ENCODE data around the gene JAZF1. TPM values are rescaled to one million over a fixed set of nuclear protein-coding genes. Genes with fewer than 3 reads are reported as not detected.

The JAZF1 gene
- total RNA-seq, 1 experiment from 2014 or later = 0.90 TPM

- CTCF ChIA-PET = no interaction called here
Measured at GRCh38 chr7:27875061-27875460, 305.5 kb downstream of the JAZF1 start.

GRCh38 chr7:27873981-27874957 is 306.3 kb downstream of the JAZF1 start:
- ChIA-PET POLR2A (ENCODE audit: unreplicated experiment) (interaction anchor here (0.6 kb wide), 1 partner anchor 234 kb away, joined by 3 read pairs; no protein-coding TSS in a partner anchor), CTCF (interaction anchor here (0.6 kb wide), 1 partner anchor 547 kb away, joined by 3 read pairs; no protein-coding TSS in a partner anchor)
- Histone ChIP-seq H3K79me2 (ENCODE audit: low read depth) (no peaks in the 10 kb centered on the region), H3F3A (ENCODE audit: insufficient read depth, low read depth) (no peaks in the 10 kb centered on the region), H3K4me3 (no peak overlapping the region), H3K27me3 (ENCODE audit: insufficient read depth, low read depth) (no peaks in the 10 kb centered on the region), H4K20me1 (ENCODE audit: insufficient read depth) (no peaks in the 10 kb centered on the region), H3K9me3 (ENCODE audit: insufficient read depth, low read depth) (no peaks in the 10 kb centered on the region), H3K4me1 (replicated peaks; ENCODE audit: insufficient read depth) (no peaks in the 10 kb centered on the region), H3K4me2 (no peak overlapping the region), H3K36me3 (ENCODE audit: low read depth) (no peaks in the 10 kb centered on the region), H3K9me2 (ENCODE audit: insufficient read depth) (no peaks in the 10 kb centered on the region), H3K27ac (no peak overlapping the region), H2AFZ (no peak overlapping the region)
- no TSS peak for BruUV-seq (replicated peaks)
- intact Hi-C loops (cut with micrococcal nuclease; ENCODE audit: unreplicated experiment) = no loop called here
- peak; percentile 35 to 78 for DNase-seq
- TF ChIP-seq CTCF (conservative IDR thresholded peaks at IDR 0.05) (no peak), EZH2 (IDR thresholded peaks at IDR 0.05; ENCODE audit: low read depth) (no peak)

More at GRCh38 chr7:27875061-27875460, 305.5 kb downstream of the JAZF1 start:
- H3K36me3 ChIP-seq (ENCODE audit: low read depth) = no peaks in the 10 kb centered on the region
- no peak overlapping the region for H3K4me3 ChIP-seq
- no TSS peak for BruUV-seq (replicated peaks)
- H2AFZ ChIP-seq = no peak overlapping the region
- peak in 1 of 2 experiments; percentile 17 for DNase-seq
- H3K9me2 ChIP-seq (ENCODE audit: insufficient read depth) = no peaks in the 10 kb centered on the region
- H3K27me3 ChIP-seq (ENCODE audit: insufficient read depth, low read depth) = no peaks in the 10 kb centered on the region
- H3K4me2 ChIP-seq = no peak overlapping the region
- POLR2A ChIA-PET (ENCODE audit: unreplicated experiment) = no interaction called here
- H3K27ac ChIP-seq = no peak overlapping the region
- H3K4me1 ChIP-seq (replicated peaks; ENCODE audit: insufficient read depth) = no peaks in the 10 kb centered on the region
- TF ChIP-seq CTCF (conservative IDR thresholded peaks at IDR 0.05) (no peak), EZH2 (IDR thresholded peaks at IDR 0.05; ENCODE audit: low read depth) (no peak)
- no peaks in the 10 kb centered on the region for H4K20me1 ChIP-seq (ENCODE audit: insufficient read depth)
- H3F3A ChIP-seq (ENCODE audit: insufficient read depth, low read depth) = no peaks in the 10 kb centered on the region
- no peaks in the 10 kb centered on the region for H3K9me3 ChIP-seq (ENCODE audit: insufficient read depth, low read depth)
- intact Hi-C loops (cut with micrococcal nuclease; ENCODE audit: unreplicated experiment) = no loop called here
- H3K79me2 ChIP-seq (ENCODE audit: low read depth) = no peaks in the 10 kb centered on the region

GRCh38 chr7:27872356-27873275 is 308.0 kb downstream of the JAZF1 start:
- H3F3A ChIP-seq (ENCODE audit: insufficient read depth, low read depth) = no peaks in the 10 kb centered on the region
- H3K9me3 ChIP-seq (ENCODE audit: insufficient read depth, low read depth) = no peaks in the 10 kb centered on the region
- no TSS peak for BruUV-seq (replicated peaks)
- no peaks in the 10 kb centered on the region for H3K4me1 ChIP-seq (replicated peaks; ENCODE audit: insufficient read depth)
- POLR2A ChIA-PET (ENCODE audit: unreplicated experiment) = no interaction called here
- intact Hi-C loops (cut with micrococcal nuclease; ENCODE audit: unreplicated experiment) = no loop called here
- H3K4me3 ChIP-seq = no peak overlapping the region
- CTCF ChIA-PET = no interaction called here
- no peak overlapping the region for H2AFZ ChIP-seq
- H3K9me2 ChIP-seq (ENCODE audit: insufficient read depth) = no peaks in the 10 kb centered on the region
- no peaks in the 10 kb centered on the region for H3K27me3 ChIP-seq (ENCODE audit: insufficient read depth, low read depth)
- H3K79me2 ChIP-seq (ENCODE audit: low read depth) = no peaks in the 10 kb centered on the region
- peak in 1 of 2 experiments; percentile 26 for DNase-seq
- H4K20me1 ChIP-seq (ENCODE audit: insufficient read depth) = no peaks in the 10 kb centered on the region
- no peak overlapping the region for H3K4me2 ChIP-seq
- H3K36me3 ChIP-seq (ENCODE audit: low read depth) = no peaks in the 10 kb centered on the region
- no peak overlapping the region for H3K27ac ChIP-seq
- TF ChIP-seq EZH2 (IDR thresholded peaks at IDR 0.05; ENCODE audit: low read depth) (no peak), CTCF (conservative IDR thresholded peaks at IDR 0.05) (no peak)

Measured in PC-9 (cell line).